PC-9 (cell line): ENCODE data around the gene TMEM233.

ENCODE experiments used
- EZH2 ChIP-seq: fragments of 200-600 bp; sonication (generic); IDR thresholded peaks from 2 replicates; pipeline ENCODE4 v1.8.0; 2017; ENCODE audit warnings: antibody characterized with exemption, low read depth
- TF ChIP-seq, protein P1 (sequence below): fragments of 200-600 bp; sonication (generic); conservative IDR thresholded peaks from 2 replicates; pipeline ENCODE4 v1.6.1; 2017; ENCODE audit warnings: mixed run types, antibody characterized with exemption, mild to moderate bottlenecking, moderate library complexity

DNA sequence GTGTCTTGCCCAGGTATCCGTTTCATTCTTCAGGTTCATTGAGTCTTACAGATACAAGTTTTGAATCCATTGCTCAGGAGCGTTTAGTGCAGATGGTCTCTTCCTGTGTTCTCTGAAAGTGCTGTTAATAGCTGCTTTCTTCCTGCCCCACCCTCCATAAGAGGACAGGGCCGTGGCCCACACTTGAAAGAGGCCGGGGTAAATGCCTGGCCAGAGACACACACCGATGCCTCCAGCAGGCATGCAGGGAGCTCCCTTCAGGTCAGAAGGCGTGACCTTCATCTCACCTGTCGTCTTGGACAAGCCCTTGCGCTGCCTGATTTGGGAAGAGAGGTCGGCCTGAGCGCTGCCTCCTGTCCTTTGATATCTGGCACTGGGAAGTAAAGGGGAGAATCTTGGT is 85.9 kb downstream of the TMEM233 start:
- TF ChIP-seq, protein P1, sequence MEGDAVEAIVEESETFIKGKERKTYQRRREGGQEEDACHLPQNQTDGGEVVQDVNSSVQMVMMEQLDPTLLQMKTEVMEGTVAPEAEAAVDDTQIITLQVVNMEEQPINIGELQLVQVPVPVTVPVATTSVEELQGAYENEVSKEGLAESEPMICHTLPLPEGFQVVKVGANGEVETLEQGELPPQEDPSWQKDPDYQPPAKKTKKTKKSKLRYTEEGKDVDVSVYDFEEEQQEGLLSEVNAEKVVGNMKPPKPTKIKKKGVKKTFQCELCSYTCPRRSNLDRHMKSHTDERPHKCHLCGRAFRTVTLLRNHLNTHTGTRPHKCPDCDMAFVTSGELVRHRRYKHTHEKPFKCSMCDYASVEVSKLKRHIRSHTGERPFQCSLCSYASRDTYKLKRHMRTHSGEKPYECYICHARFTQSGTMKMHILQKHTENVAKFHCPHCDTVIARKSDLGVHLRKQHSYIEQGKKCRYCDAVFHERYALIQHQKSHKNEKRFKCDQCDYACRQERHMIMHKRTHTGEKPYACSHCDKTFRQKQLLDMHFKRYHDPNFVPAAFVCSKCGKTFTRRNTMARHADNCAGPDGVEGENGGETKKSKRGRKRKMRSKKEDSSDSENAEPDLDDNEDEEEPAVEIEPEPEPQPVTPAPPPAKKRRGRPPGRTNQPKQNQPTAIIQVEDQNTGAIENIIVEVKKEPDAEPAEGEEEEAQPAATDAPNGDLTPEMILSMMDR, result no peak
- TF ChIP-seq EZH2, result no peak
